Fibroblast of mammary gland (primary cell): ENCODE results near the gene ZNF74.

Experiments used
- DNase-seq: peaks from one replicate; pipeline ENCODE4 v3.0.0-alpha.2; 2010; ENCODE audit warnings: low read depth
- H3K4me3 ChIP-seq: 2 replicates; pipeline ENCODE4 v1.5.1; 2011; ENCODE audit warnings: low read depth, mild to moderate bottlenecking, low read length, moderate library complexity; ENCODE audit not compliant: control insufficient read depth
- CTCF ChIP-seq: conservative IDR thresholded peaks from 2 replicates; pipeline ENCODE4 v1.5.1; 2011; ENCODE audit warnings: low read depth, low read length, inconsistent platforms; ENCODE audit not compliant: control insufficient read depth, insufficient read depth

ZNF74 gene

GRCh38 chr22:20428496-20429253, 34.7 kb downstream of the ZNF74 start:
- H3K4me3 ChIP-seq, result no peak overlapping the region
- DNase-seq, result no peak
- no peak for TF ChIP-seq CTCF

- TF ChIP-seq CTCF, result no peak
- DNase-seq, result no peak
- H3K4me3 ChIP-seq, result no peak overlapping the region
These were observed 35.5 kb downstream of the ZNF74 start for GRCh38 chr22:20429254-20430100.

GRCh38 chr22:20430101-20430719, 36.3 kb downstream of the ZNF74 start:
- no peak for TF ChIP-seq CTCF
- no peak for DNase-seq
- no peak overlapping the region for H3K4me3 ChIP-seq

GRCh38 chr22:20430720-20431510, 37.0 kb downstream of the ZNF74 start:
- no peak for TF ChIP-seq CTCF
- no peak for DNase-seq
- no peak overlapping the region for H3K4me3 ChIP-seq

GRCh38 chr22:20431511-20432192, 37.7 kb downstream of the ZNF74 start:
- no peak for DNase-seq
- H3K4me3 ChIP-seq, result no peak overlapping the region
- TF ChIP-seq CTCF, result no peak
